Ecto neural progenitor cell (in vitro differentiated cells): ENCODE measurements around the gene UNKL.

Source experiments
- DNase-seq: peaks from one replicate; pipeline ENCODE4 v3.0.0-alpha.2; 2018; ENCODE audit warnings: low spot score

Gene UNKL

GRCh38 chr16:1351582-1352362 is 62.7 kb downstream of the UNKL start, which contains the start of the genes GNPTG and TSR3:
TSS of gene GNPTG (plus strand) at chr16:1351931. CDS start at chr16:1351966, 35 bp downstream.
TSS of gene TSR3 (minus strand) at chr16:1351878. CDS start at chr16:1351804, 74 bp downstream.
- DNase-seq, result peak; percentile 91

GRCh38 chr16:1351215-1351581 is 63.3 kb downstream of the UNKL start:
- DNase-seq, result no peak

- DNase-seq, result no peak
Observed at GRCh38 chr16:1350691-1351090, 63.8 kb downstream of the UNKL start.

GRCh38 chr16:1349951-1350350 is 64.6 kb downstream of the UNKL start:
- no peak for DNase-seq

GRCh38 chr16:1349351-1349750 is 65.2 kb downstream of the UNKL start:
- DNase-seq, result no peak

- no peak for DNase-seq
Observed at GRCh38 chr16:1348926-1349325, 65.6 kb downstream of the UNKL start.

- no peak for DNase-seq
Observed at GRCh38 chr16:1348441-1348840, 66.1 kb downstream of the UNKL start.

GRCh38 chr16:1347962-1348361 is 66.5 kb downstream of the UNKL start:
- no peak for DNase-seq

GRCh38 chr16:1347286-1347855 is 67.1 kb downstream of the UNKL start:
- no peak for DNase-seq

GRCh38 chr16:1346422-1347285 is 67.8 kb downstream of the UNKL start:
- DNase-seq, result no peak

- no peak for DNase-seq
Observed at GRCh38 chr16:1345651-1346421, 68.7 kb downstream of the UNKL start.

GRCh38 chr16:1345087-1345486 is 69.4 kb downstream of the UNKL start:
- DNase-seq, result no peak

- no peak for DNase-seq
Observed at GRCh38 chr16:1344499-1344898, 70.0 kb downstream of the UNKL start.

- no peak for DNase-seq
Observed at GRCh38 chr16:1343428-1344242, 70.9 kb downstream of the UNKL start.

- DNase-seq, result peak; percentile 99
Observed at GRCh38 chr16:1342526-1343427, 71.7 kb downstream of the UNKL start.

- DNase-seq, result no peak
Observed at GRCh38 chr16:1341495-1342420, 72.7 kb downstream of the UNKL start.

GRCh38 chr16:1340730-1341494 is 73.6 kb downstream of the UNKL start:
- DNase-seq, result no peak
